ENCODE measurements around the gene OR1I1.

OR1I1 gene

DNA sequence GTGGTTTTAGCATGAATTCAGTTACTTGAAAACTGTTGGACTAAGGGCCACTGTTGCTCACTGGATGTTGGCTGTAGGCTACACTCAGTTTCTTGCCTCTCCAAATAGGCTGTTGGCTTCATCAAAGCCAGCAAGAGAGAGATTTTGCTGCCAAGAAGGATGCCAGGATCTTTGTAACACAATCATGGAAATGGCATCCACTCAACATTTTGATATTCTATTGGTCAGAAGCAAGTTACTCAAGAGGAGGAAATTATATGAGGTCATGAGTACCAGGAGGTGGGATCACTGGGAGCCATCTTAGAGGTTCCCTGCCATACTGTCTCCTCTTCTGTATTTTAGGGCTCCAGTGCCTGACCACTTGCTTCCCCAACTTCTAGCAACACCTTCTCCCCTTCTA, 55.8 kb downstream of the OR1I1 start:
- TF ChIP-seq, protein P1, sequence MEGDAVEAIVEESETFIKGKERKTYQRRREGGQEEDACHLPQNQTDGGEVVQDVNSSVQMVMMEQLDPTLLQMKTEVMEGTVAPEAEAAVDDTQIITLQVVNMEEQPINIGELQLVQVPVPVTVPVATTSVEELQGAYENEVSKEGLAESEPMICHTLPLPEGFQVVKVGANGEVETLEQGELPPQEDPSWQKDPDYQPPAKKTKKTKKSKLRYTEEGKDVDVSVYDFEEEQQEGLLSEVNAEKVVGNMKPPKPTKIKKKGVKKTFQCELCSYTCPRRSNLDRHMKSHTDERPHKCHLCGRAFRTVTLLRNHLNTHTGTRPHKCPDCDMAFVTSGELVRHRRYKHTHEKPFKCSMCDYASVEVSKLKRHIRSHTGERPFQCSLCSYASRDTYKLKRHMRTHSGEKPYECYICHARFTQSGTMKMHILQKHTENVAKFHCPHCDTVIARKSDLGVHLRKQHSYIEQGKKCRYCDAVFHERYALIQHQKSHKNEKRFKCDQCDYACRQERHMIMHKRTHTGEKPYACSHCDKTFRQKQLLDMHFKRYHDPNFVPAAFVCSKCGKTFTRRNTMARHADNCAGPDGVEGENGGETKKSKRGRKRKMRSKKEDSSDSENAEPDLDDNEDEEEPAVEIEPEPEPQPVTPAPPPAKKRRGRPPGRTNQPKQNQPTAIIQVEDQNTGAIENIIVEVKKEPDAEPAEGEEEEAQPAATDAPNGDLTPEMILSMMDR (IDR thresholded peaks at IDR 0.05; ENCODE audit: control extremely low read depth, extremely low read depth, low read depth, missing control alignments), result no peak
- DNase-seq (ENCODE audit: extremely low spot score), result no peak
- ChIA-PET CTCF (no interaction called here), POLR2A (no interaction called here)

DNA sequence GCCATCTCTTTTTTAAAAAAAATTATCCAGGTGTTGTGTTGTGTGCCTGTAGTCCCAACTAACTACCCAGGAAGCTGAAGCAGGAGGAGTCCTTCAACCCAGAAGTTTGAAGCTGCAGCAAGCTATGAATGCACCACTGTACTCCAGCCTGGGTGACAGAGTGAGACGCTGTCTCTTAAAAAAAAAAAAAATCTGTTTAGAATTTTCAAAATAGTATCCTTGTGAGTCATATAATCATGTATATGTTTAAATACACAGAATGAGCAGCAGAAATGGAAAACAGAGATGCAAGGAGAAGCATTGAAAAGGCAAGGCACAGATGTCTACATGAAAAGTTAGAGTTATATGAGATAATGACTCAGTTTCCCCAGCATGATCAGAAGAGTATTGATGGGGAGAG, 56.4 kb downstream of the OR1I1 start:
- TF ChIP-seq, protein P1 (IDR thresholded peaks at IDR 0.05; ENCODE audit: control extremely low read depth, extremely low read depth, low read depth, missing control alignments), result no peak
- no peak for DNase-seq (ENCODE audit: extremely low spot score)
- ChIA-PET POLR2A (no interaction called here), CTCF (no interaction called here)

DNA sequence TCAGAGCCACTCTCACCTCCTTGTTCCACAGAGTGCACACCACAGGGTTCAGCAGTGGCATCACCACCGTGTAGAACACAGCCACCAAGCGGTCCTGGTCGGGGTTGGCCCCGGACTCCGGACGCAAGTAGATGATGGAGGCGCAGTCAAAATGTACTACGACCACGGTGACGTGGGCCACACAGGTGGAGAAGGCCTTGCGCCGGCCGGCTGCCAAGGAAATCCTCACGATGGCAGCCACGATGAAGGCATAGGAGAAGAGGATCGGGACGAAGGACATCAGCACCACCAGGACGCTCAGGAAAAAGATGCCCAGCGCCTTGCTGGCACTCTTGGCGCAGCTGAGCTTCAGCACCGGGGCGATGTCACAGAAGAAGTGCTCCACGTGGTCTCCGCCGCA, 59.1 kb downstream of the OR1I1 start:
- no peak for DNase-seq (ENCODE audit: extremely low spot score)
- POLR2A ChIA-PET, result no interaction called here
- TF ChIP-seq, protein P1 (IDR thresholded peaks at IDR 0.05; ENCODE audit: control extremely low read depth, extremely low read depth, low read depth, missing control alignments), result no peak
- CTCF ChIA-PET, result no interaction called here

DNA sequence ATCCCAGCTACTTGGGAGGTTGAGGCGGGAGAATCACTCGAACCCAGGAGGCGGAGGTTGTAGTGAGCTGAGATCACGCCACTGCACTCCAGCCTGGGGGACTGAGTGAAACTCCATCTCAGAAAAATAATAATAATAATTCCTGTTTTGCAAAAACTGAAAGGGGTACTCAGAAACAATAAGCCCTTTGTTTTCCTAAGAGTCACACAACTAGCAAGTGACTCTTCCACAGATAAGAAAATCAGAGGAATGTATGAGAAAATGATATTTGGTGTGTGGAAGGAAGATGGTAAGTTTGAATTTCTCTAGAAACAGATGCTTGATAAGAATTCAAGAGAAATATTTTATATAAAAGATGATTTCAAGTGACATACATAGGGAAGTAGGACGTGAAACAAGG, 60.3 kb downstream of the OR1I1 start:
- ChIA-PET CTCF (interaction anchor here (1.2 kb wide), 1 partner anchor 22 kb away, joined by 3 read pairs; no protein-coding TSS in a partner anchor), POLR2A (no interaction called here)
- TF ChIP-seq, protein P1 (IDR thresholded peaks at IDR 0.05; ENCODE audit: control extremely low read depth, extremely low read depth, low read depth, missing control alignments), result no peak
- DNase-seq (ENCODE audit: extremely low spot score), result no peak

All from GM10248 (cell line).